Ureter (tissue), 1 donor: Measurements from ENCODE around the gene TRAF3IP3. TPM values are rescaled to one million over a fixed set of nuclear protein-coding genes. Genes with fewer than 3 reads are reported as not detected.

Experiments
- DNase-seq: peaks from one replicate; pipeline ENCODE4 v3.0.0-alpha.2; 2020; ENCODE audit warnings: low spot score
- total RNA-seq: library from RNA; stranded (reverse); gene quantifications from one replicate; pipeline ENCODE4 v1.2.4, GENCODE V29; 2023
- donor health status: DM: yes; HTN: yes; CAD: no.

TRAF3IP3 gene
- total RNA-seq, result 6.2 TPM

GRCh38 chr1:209755926-209756614, at the start of gene TRAF3IP3:
Gene TRAF3IP3 (plus strand): TSS chr1:209756053. CDS start chr1:209760040, 3,987 bp downstream.
- DNase-seq, result no peak

DNA sequence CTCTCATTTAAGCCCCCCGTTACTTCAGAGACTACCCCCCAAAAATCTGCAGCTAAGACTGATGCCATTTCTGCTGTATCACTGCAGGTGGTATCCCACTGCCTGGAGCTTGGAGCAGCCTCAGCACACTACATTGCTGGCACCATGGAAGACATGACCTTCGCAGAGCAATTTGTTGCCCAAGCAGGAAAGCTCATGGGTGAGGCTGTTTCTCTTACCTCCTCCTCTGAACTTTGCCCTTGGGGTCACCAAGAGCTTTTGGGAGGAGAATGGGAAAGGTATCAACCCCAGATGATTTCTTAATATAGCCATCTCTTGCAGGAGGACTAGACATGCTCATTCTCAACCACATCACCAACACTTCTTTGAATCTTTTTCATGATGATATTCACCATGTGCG, 49.2 kb upstream of the TRAF3IP3 start:
- no peak for DNase-seq

- no peak for DNase-seq
Observed at GRCh38 chr1:209707308-209707707, 48.5 kb upstream of the TRAF3IP3 start.

DNA sequence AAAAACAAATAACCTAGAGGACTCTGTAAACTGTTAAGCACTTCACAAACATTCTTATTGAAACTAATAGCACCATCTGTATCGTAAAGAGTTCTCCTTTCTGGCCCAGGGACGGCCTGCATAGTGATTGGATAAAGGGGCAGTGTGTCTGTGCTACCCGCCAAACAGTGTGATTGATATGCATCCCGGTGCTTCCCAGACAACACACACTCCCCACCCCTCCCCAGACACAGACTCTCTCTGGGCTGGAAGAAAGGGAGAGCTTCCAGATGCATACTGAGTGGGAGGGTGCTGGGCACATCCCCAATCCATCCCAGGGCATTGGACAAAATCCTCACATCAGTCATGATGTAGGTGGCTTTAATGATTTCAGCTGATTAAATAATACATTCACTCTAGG, 47.6 kb upstream of the TRAF3IP3 start:
- no peak for DNase-seq

DNA sequence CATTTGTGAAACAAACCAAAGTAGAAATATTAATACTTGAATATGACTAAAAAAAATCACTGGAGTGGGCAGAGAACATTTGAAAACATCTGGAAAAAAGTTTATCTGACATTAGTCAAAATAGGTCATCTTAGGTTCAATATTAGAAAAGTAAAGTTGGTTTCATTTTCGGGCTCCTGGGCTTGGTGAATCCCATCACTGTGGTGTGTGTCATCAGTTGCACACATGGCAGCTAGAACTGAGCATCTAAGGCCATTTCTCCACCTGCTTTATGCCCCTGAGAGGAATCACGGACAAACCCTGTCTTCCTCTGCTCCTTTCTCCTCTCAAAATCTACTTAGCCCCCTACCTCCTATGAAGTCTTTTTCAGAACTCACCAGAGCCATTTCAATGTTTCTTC, 45.8 kb upstream of the TRAF3IP3 start:
- DNase-seq, result no peak

DNA sequence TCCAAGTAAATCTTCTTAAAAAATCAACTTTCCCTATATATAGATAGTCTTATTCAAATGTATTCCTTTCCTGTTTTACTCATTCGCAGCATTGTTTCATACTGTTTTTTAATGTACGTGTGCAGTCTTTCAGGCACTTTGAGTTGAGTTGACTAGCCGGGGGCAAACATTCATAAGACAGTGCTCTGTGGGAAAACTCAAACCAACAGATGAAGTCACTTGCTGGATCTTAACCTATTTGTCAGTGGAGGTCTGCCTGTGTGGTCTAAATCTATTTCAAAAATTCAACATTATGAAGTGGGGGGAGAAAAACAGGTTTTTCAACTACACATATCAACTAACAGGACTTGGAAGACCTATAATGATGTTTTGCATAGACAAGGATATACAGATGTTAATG, 45.0 kb upstream of the TRAF3IP3 start:
- no peak for DNase-seq

DNA sequence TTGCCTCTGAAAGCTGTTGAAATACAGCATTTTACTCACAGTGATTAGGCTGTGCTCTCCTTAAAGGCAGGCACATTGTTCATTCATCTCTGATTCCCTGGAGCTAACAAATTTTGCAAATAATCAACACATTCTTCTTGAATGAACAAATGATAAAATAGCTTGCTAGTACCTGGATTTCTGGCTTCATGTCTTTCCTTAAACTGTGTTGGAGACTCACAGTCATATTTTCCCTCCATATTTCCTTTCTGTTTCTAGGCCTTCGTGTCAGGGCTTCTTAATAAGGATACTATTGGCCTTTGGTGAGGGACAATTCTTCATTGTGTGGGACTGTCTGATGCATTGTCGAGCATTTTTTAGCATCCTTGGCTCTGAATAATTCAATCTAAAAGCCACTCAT, 41.5 kb upstream of the TRAF3IP3 start:
- no peak for DNase-seq

- DNase-seq, result no peak
Observed at GRCh38 chr1:209715314-209715713, 40.5 kb upstream of the TRAF3IP3 start.

DNA sequence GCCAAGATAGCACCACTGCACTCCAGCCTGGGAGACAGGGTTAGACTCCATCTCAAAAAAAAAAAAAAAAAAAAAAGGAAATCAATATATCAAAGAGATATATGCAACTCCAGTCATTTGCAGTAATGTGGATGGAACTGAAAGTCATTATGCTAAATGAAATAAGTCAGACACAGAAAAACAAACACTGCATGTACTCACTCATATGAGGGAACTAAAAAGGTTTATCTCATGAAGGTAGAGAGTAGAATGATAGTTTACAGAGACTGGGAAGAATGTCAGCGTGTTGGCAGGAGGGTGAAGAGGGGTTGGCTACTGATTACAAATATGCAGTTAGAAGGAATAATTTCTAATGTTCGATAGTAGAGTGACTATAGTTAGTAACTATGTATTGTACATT, 38.0 kb upstream of the TRAF3IP3 start:
- no peak for DNase-seq

DNA sequence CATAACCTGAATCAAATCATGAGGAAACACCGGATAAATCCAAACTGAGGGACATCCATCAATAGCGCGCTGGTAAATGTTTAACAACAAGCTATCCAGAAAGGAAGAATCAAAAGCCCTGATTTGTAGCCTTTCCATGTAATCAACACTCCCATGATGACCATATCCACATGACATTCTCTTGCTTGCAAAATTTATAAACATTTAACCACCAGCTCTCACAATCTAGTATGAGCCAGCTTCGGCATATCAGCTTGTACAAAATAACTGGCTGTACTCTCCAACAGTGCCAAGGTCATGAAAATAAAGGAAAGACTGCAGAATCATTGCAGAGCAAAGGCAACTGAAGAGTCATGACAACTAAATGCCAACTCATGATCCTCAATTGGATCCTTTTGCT, 35.5 kb upstream of the TRAF3IP3 start:
- DNase-seq, result no peak

GRCh38 chr1:209720826-209721225, 35.0 kb upstream of the TRAF3IP3 start:
- no peak for DNase-seq

GRCh38 chr1:209721323-209721722, 34.5 kb upstream of the TRAF3IP3 start:
- no peak for DNase-seq

DNA sequence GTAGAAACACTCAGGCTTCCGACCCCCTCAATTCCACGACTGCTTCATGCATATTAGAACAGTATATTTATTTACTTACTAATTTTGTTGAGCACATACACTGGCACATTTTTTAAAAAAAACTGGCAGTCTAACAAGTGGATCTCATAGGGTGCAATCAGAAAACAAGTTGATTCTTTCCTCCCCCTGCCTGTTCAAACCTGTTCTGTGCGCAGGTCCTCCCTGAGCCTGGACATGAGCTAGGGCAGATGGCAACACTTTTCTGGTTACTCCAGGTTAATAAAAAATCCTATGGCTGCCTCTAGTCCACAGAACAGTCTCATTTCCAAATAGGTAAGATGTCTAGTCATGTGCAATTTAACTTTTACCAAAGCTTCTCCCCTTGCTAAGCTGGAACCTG, 32.6 kb upstream of the TRAF3IP3 start:
- no peak for DNase-seq

- no peak for DNase-seq
Observed at GRCh38 chr1:209723756-209724693, 31.8 kb upstream of the TRAF3IP3 start.

DNA sequence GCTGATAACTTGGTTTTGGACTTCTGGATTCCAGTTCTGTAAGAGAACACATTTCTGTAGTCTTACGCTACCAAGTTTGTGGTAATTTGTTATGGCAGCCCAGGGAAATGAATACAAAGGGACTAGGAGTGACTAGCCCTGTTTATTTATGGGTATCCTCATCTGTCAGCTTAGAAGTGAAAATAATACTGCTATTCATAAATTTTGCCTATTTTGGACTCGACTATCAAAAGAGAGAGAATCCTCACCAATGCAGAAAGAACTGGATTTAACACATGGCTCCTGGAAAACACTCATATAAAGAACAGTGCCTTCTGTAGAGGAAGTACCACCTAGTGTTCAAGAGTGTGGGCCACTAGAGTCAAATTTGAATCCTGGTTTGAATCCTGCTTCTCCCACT, 28.6 kb upstream of the TRAF3IP3 start:
- DNase-seq, result no peak

- no peak for DNase-seq
Observed at GRCh38 chr1:209727785-209728184, 28.1 kb upstream of the TRAF3IP3 start.

- no peak for DNase-seq
Observed at GRCh38 chr1:209728466-209728865, 27.4 kb upstream of the TRAF3IP3 start.

DNA sequence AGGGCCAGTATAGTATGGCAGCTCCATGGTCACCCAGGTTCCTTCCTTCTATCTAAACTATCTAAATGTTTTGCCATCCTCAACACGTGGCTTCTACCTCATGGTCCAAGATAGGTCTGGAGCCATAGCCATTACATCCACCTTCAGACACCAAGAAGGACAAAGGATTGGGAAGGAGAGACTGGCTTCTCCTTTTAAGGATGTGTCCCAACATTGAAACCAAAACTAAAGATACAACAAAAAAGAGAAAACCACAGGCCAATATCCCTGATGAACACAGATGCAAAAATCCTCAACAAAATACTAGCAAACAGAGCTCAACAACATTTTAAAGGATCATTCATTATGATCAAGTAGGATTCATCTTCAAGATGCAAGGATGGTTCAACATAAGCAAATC, 26.4 kb upstream of the TRAF3IP3 start:
- DNase-seq, result no peak

DNA sequence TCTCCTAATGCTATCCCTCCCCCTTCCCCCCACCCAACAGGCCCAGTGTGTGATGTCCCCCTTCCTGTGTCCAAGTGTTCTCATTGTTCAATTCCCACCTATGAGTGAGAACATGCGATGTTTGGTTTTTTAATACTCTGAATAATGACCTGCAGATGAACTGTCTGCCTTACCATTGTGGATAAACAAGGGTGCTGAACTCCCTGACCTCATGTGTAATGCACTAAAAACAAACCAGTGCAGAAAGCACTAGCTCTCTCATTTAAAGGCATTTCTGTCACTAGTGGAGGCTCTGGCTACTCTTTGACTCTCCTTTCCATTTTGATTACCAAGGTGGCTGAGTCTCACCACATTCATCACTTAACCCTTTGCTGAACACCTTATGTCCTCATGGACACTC, 23.1 kb upstream of the TRAF3IP3 start:
- no peak for DNase-seq

DNA sequence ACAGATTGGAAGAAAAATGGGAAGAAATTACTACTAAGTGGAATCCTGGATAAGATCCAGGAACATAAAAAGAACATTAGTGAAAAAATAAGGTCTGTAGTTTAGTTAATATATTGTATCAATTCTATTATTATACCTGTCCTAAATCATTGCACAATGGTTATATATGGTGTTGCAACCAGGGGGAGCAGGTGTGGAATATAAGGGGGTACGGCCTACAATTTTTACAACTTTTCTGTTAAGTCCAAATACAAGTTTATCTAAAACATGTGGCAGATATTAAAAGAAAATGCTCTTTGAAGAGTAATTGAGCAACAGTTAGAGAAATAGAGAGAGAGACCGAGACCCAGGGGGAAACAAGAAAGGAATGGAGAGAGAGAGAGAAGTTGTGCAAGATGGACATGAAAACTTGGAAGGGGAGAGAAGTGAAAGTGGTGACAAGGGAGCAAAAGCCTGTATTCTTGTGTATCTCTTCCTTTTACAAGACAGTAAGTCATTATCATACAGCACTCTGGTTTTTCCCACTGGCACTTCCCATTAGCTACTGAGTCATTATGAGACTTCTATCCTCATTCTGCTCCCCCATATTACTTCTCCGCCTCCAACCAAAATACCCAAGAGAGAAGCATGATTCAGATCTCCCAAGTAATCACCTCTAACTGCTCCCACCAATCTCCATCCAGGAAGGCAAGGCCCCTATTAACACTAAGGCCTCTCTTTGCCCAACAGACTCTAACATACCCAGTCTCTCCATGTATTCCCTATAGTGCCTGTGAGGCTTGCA, 22.3 kb upstream of the TRAF3IP3 start:
- DNase-seq, result no peak

DNA sequence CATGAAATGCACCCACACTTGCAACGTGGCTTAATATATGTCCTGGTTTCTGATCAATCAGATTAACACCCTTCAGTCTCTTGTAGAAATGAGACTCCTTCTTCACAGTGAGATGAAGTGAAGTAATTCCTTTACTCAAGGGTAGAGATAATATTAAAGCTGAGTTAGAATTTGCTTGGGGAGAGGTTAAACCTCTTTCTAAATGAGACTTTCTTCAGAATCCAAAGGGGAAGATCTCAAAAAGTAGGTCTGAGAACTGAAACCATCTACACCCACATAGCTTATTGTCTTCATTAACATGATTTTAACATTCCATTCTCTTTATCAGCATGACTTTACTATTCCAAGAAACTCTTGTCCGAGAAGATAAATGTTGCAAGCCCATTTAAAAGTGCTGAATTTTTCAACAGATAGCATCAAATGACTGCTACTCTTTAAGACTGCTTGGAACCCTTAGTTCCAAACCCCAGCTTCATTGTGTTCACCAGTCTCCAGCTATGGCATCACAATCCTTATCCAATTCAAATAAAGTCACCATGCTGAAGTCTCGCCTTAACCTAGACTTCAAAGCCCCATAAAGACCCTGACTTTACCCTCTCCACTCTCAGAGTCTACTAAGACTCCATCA, 19.2 kb upstream of the TRAF3IP3 start:
- DNase-seq, result no peak

DNA sequence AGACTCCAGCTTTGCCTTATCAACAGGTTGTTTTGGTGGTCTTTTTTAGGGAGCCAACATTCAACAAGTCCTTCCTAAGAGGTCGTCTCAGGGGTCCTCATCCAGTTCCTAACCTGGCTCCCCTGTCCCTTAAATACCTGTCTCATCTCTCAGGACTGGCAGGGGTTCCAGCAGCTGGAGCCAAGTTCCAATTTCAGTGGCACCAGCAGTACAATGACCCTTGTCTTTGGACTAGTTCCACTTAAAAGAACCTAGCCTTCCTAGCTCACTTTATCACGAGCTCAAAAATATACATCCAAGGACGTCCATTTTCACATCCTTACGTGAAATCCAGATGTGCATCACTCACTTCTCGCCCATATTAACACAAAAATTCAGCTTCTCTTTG, 18.7 kb upstream of the TRAF3IP3 start:
- DNase-seq, result no peak
